IMR-90 (cell line): ENCODE results near the gene TBC1D22A.

ENCODE experiments used
- CHD1 ChIP-seq: IDR thresholded peaks from 2 replicates; pipeline ENCODE4 v1.6.1; 2012; ENCODE audit warnings: low read depth, low read length, improper control_type of control experiment
- CTCF ChIP-seq: conservative IDR thresholded peaks from 2 replicates; pipeline ENCODE4 v1.5.1; 2012; ENCODE audit warnings: mild to moderate bottlenecking, low read depth, low read length, improper control_type of control experiment
- MAFK ChIP-seq: IDR thresholded peaks from 2 replicates; pipeline ENCODE4 v1.6.1; 2012; ENCODE audit warnings: low read depth, low read length, improper control_type of control experiment
- POLR2A ChIP-seq: IDR thresholded peaks from 2 replicates; pipeline ENCODE4 v1.6.1; 2012; ENCODE audit warnings: mild to moderate bottlenecking, low read depth, low read length
- SMC3 ChIP-seq: fragments of 150-350 bp; IDR thresholded peaks from 2 replicates; pipeline ENCODE4 v1.6.1; 2016; ENCODE audit warnings: low read depth, mild to moderate bottlenecking, antibody characterized with exemption, low read length, moderate library complexity

DNA sequence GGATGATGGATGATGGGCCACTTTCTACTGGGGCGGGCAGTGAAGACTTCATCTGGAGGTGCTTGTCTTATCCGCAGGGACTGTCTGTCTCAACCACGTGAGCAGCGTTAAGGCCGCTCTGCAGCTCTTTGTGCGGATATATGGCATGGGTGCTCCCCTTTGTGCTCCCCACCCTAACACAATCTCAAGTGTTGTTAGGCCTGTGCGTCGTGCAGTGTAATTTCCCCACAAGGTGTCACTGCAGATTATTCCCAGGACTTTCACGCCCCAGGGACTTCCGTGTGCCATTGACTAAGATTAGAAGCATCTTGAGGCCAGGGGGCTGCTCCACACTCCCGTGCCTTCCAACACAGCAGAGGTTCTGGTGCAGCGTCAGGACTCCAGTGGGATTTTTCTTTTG is 65.3 kb downstream of the TBC1D22A start:
- TF ChIP-seq CTCF (no peak), CHD1 (no peak), MAFK (no peak), SMC3 (no peak), POLR2A (no peak)
